Vagina (tissue), 2 donors: ENCODE measurements around the gene CLK2.

ENCODE experiments used
- CTCF ChIP-seq, 3 experiments: fragments of 450-650 bp in 2 of 3; fragments of 200-600 bp in 1 of 3; sonication (generic) in 1 of 3; IDR thresholded peaks; one replicate each; pipeline ENCODE4 v1.5.1; 2017 to 2019; ENCODE audit warnings: antibody characterized with exemption in 3 of 3, mild to moderate bottlenecking in 2 of 3, moderate library complexity in 2 of 3
- POLR2A ChIP-seq, 2 donors: fragments of 450-650 bp; IDR thresholded peaks; one replicate each; pipeline ENCODE4 v1.6.1; 2017; ENCODE audit warnings: antibody characterized with exemption in 2 of 2, mild to moderate bottlenecking in 2 of 2, moderate library complexity in 2 of 2
- POLR2AphosphoS5 ChIP-seq, 2 donors: sonication (generic); formaldehyde crosslinking; IDR thresholded peaks; one replicate each; pipeline ENCODE4 v1.9.0; 2017; ENCODE audit warnings: antibody characterized with exemption in 2 of 2, mild to moderate bottlenecking in 2 of 2, low read depth in 1 of 2; ENCODE audit not compliant: insufficient read depth in 1 of 2

- no peak for TF ChIP-seq CTCF (IDR thresholded peaks at IDR 0.05)
- TF ChIP-seq POLR2AphosphoS5 (IDR thresholded peaks at IDR 0.05; ENCODE audit: insufficient read depth in 1 of 2, low read depth in 1 of 2): no peak
- TF ChIP-seq POLR2A (IDR thresholded peaks at IDR 0.05): no peak
Measured at GRCh38 chr1:155321639-155322503, 48.6 kb upstream of the CLK2 start.
